Measurements from ENCODE around the gene TCIRG1.
"Not testable (repeated sequence)": the region's sequence is repeated elsewhere in the genome, so short reads cannot be mapped to it uniquely, and the experiment has no call there.

TCIRG1 gene

GRCh38 chr11:68056317-68057285 lies 17.8 kb downstream of the TCIRG1 start:
- DNase-seq, result no peak

- DNase-seq, result no peak
Observed at GRCh38 chr11:68057807-68058206, 19.0 kb downstream of the TCIRG1 start.

- no peak for DNase-seq
Observed at GRCh38 chr11:68061508-68061907, 22.7 kb downstream of the TCIRG1 start.

GRCh38 chr11:68064926-68065325 lies 26.1 kb downstream of the TCIRG1 start:
- no peak for DNase-seq

GRCh38 chr11:68065841-68066240 lies 27.0 kb downstream of the TCIRG1 start:
- DNase-seq, result no peak

GRCh38 chr11:68066742-68067141 lies 27.9 kb downstream of the TCIRG1 start:
- no peak for DNase-seq

GRCh38 chr11:68067991-68068390 lies 29.2 kb downstream of the TCIRG1 start:
- no peak for DNase-seq

GRCh38 chr11:68071281-68072048 lies 32.6 kb downstream of the TCIRG1 start:
- DNase-seq, result no peak

GRCh38 chr11:68074584-68075352 lies 35.9 kb downstream of the TCIRG1 start:
- no peak for DNase-seq

- DNase-seq, result no peak
Observed at GRCh38 chr11:68076371-68077042, 37.7 kb downstream of the TCIRG1 start.

GRCh38 chr11:68077617-68078582 lies 39.1 kb downstream of the TCIRG1 start:
- DNase-seq, result no peak

- DNase-seq, result no peak
Observed at GRCh38 chr11:68080860-68081259, 42.0 kb downstream of the TCIRG1 start.

GRCh38 chr11:68081691-68082090 lies 42.9 kb downstream of the TCIRG1 start:
- DNase-seq, result no peak

- no peak for DNase-seq
Observed at GRCh38 chr11:68082481-68082880, 43.7 kb downstream of the TCIRG1 start.

- no peak for DNase-seq
Observed at GRCh38 chr11:68083517-68083916, 44.7 kb downstream of the TCIRG1 start.

GRCh38 chr11:68089679-68090078 lies 50.9 kb downstream of the TCIRG1 start:
- no peak for DNase-seq

GRCh38 chr11:68090287-68090686 lies 51.5 kb downstream of the TCIRG1 start:
- DNase-seq, result no peak

- DNase-seq, result peak; percentile 10 to 13
Observed at GRCh38 chr11:68090706-68091105, 51.9 kb downstream of the TCIRG1 start.

GRCh38 chr11:68092411-68092810 lies 53.6 kb downstream of the TCIRG1 start:
- DNase-seq, result no peak

GRCh38 chr11:68092946-68093345 lies 54.1 kb downstream of the TCIRG1 start:
- DNase-seq, result not testable (repeated sequence)

GRCh38 chr11:68093565-68093964 lies 54.7 kb downstream of the TCIRG1 start:
- no peak for DNase-seq

Measured in CD4-positive, alpha-beta T cell treated with Interferon alpha-2 for 1 hour (primary cell).